ENCODE data around the gene C19orf73. TPM values are rescaled to one million over a fixed set of nuclear protein-coding genes. Genes with fewer than 3 reads are reported as not detected.

C19orf73 gene
- total and polyA plus RNA-seq, 9 of the 15 experiments (the other 6 are each of a cell fraction or from before 2014, with no cell fraction given): 0.08 to 7.4 (median 1.4) TPM

DNA sequence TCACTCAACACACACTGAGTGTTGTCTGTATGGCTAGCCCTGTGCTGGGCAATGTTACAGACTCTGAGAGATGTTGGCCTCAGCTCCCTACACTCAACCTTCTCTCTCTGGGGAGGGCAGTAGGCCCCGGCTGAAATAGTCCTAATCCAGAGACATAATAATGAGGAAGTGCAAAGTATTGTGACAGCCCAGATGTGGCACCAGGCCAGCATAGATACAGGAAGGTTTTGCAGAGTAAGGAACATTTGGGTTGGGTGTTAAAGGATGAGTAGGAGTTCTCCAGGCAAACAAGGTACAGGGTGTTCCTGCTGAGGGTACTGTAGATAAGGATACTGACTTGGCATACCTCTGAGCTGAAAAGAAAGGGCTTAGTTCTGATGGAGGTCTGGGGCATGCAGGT lies 2.4 kb downstream of the C19orf73 start:
- POLR2A ChIA-PET: no interaction called here
- H3K4me2 ChIP-seq (ENCODE audit: insufficient read depth, low read length): 0 out of 2 replicates have a peak overlapping the region, but pooled peaks have one; percentile 34
- H3K27me3 ChIP-seq (ENCODE audit: control insufficient read depth in 2 of 2, insufficient read depth in 2 of 2, low read length in 2 of 2): no peaks in the 10 kb centered on the region
- H4K20me1 ChIP-seq (replicated peaks; ENCODE audit: control insufficient read depth, insufficient read depth, low read length): no peaks in the 10 kb centered on the region; the same call in 1 of the 2 replicates
- no peaks in the 10 kb centered on the region for H3K9me1 ChIP-seq (ENCODE audit: control insufficient read depth, insufficient read depth, low read length)
- no TSS peak for BruUV-seq (replicated peaks)
- CTCF ChIA-PET (ENCODE audit: low intra/inter-chr PET ratio): no interaction called here
- no peaks in the 10 kb centered on the region for H3K9me3 ChIP-seq (replicated peaks; ENCODE audit: control insufficient read depth, insufficient read depth, low read depth, low read length)
- no peak overlapping the region for H2AFZ ChIP-seq (ENCODE audit: low read depth, low read length)
- in situ Hi-C loops (cut with MboI): loop anchor here (10.0 kb wide), 1 partner anchor 1218 kb away; no protein-coding TSS in a partner anchor
- peaks cover 11% of the 10 kb centered on the region for H3K36me3 ChIP-seq (ENCODE audit: control insufficient read depth, insufficient read depth, low read length)
- ATAC-seq (no peak), DNase-seq (ENCODE audit: extremely low read depth in 1 of 4, low spot score in 3 of 4) (peak in 1 of 4 experiments; percentile 57), FAIRE-seq (peak; percentile 70)
- peaks cover 40 to 72% of the 10 kb centered on the region in 2 experiments for H3K4me1 ChIP-seq (replicated peaks in 1 of 2; ENCODE audit: control insufficient read depth in 2 of 2, insufficient read depth in 2 of 2, low read length in 2 of 2)
- peak overlapping the region in 1 of 2 experiments; percentile 62; a peak in 2 of 4 replicates for H3K9ac ChIP-seq (ENCODE audit: insufficient read depth in 1 of 2, low read depth in 2 of 2, low read length in 2 of 2)
- H3K4me3 ChIP-seq: no peak overlapping the region
- 0% methylated on average over 1 of the region's 1 CpG for WGBS (ENCODE audit: insufficient coverage, low coverage, missing lambda C conversion rate)
- H3K79me2 ChIP-seq (ENCODE audit: control insufficient read depth, insufficient read depth, low read length): peaks cover 22% of the 10 kb centered on the region; the same call in 2 of the 3 replicates
- intact Hi-C loops (cut with micrococcal nuclease): loop anchor here (5.0 kb wide), 1 partner anchor 41 kb away; the partner anchor contains the start of genes HRC and TRPM4
- H3K27ac ChIP-seq (ENCODE audit: extremely low read depth, low read depth, low read length): peak overlapping the region; percentile 53; the same call in 2 of the 3 replicates
- TF ChIP-seq CEBPB (tag; IDR thresholded peaks at IDR 0.05): peak; percentile 80
- no peak for TF ChIP-seq E2F3 (CRISPR knock-in tag; IDR thresholded peaks at IDR 0.05)
- TF ChIP-seq, protein P1, sequence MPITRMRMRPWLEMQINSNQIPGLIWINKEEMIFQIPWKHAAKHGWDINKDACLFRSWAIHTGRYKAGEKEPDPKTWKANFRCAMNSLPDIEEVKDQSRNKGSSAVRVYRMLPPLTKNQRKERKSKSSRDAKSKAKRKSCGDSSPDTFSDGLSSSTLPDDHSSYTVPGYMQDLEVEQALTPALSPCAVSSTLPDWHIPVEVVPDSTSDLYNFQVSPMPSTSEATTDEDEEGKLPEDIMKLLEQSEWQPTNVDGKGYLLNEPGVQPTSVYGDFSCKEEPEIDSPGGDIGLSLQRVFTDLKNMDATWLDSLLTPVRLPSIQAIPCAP (CRISPR knock-in tag; IDR thresholded peaks at IDR 0.05; ENCODE audit: borderline replicate concordance): no peak
- TF ChIP-seq BCL6 (CRISPR knock-in tag; IDR thresholded peaks at IDR 0.05): no peak
- TF ChIP-seq, protein P2, sequence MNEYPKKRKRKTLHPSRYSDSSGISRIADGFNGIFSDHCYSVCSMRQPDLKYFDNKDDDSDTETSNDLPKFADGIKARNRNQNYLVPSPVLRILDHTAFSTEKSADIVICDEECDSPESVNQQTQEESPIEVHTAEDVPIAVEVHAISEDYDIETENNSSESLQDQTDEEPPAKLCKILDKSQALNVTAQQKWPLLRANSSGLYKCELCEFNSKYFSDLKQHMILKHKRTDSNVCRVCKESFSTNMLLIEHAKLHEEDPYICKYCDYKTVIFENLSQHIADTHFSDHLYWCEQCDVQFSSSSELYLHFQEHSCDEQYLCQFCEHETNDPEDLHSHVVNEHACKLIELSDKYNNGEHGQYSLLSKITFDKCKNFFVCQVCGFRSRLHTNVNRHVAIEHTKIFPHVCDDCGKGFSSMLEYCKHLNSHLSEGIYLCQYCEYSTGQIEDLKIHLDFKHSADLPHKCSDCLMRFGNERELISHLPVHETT (CRISPR knock-in tag; conservative IDR thresholded peaks at IDR 0.05 in 1 of 2, IDR thresholded peaks at IDR 0.05 in 1 of 2): no peak
- no peak for TF ChIP-seq ZNF589 (CRISPR knock-in tag; IDR thresholded peaks at IDR 0.05; ENCODE audit: low read depth)
- TF ChIP-seq MTA1 (IDR thresholded peaks at IDR 0.05; ENCODE audit: borderline replicate concordance): no peak
- peak; percentile 41; the same call in 1 of the 2 replicates for TF ChIP-seq ZFX (CRISPR knock-in tag; IDR thresholded peaks at IDR 0.05)
- peak; percentile 89 for TF ChIP-seq NFIC (IDR thresholded peaks at IDR 0.05)
- TF ChIP-seq HNRNPUL1 (IDR thresholded peaks at IDR 0.05; ENCODE audit: low read length): no peak
- TF ChIP-seq TSC22D4 (tag; IDR thresholded peaks at IDR 0.05): no peak
- no peak for TF ChIP-seq ARID2 (IDR thresholded peaks at IDR 0.05)
- peak; percentile 27; the same call in 1 of the 2 replicates for TF ChIP-seq MAFG (tag; conservative IDR thresholded peaks at IDR 0.05)
- no peak for TF ChIP-seq ZBTB17 (CRISPR knock-in tag; IDR thresholded peaks at IDR 0.05)
- TF ChIP-seq, protein P3, sequence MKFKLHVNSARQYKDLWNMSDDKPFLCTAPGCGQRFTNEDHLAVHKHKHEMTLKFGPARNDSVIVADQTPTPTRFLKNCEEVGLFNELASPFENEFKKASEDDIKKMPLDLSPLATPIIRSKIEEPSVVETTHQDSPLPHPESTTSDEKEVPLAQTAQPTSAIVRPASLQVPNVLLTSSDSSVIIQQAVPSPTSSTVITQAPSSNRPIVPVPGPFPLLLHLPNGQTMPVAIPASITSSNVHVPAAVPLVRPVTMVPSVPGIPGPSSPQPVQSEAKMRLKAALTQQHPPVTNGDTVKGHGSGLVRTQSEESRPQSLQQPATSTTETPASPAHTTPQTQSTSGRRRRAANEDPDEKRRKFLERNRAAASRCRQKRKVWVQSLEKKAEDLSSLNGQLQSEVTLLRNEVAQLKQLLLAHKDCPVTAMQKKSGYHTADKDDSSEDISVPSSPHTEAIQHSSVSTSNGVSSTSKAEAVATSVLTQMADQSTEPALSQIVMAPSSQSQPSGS (CRISPR knock-in tag; IDR thresholded peaks at IDR 0.05): no peak
- TF ChIP-seq SREBF1 (IDR thresholded peaks at IDR 0.05; ENCODE audit: borderline replicate concordance, low read depth, low read length): no peak
- TF ChIP-seq, protein P4, sequence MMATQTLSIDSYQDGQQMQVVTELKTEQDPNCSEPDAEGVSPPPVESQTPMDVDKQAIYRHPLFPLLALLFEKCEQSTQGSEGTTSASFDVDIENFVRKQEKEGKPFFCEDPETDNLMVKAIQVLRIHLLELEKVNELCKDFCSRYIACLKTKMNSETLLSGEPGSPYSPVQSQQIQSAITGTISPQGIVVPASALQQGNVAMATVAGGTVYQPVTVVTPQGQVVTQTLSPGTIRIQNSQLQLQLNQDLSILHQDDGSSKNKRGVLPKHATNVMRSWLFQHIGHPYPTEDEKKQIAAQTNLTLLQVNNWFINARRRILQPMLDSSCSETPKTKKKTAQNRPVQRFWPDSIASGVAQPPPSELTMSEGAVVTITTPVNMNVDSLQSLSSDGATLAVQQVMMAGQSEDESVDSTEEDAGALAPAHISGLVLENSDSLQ (IDR thresholded peaks at IDR 0.05): peak; percentile 40; the same call in 1 of the 2 replicates
- no peak for TF ChIP-seq ZNF695 (CRISPR knock-in tag; IDR thresholded peaks at IDR 0.05)
- TF ChIP-seq ZNF384 (IDR thresholded peaks at IDR 0.05; ENCODE audit: low read depth, low read length): no peak
- TF ChIP-seq ZNF316 (IDR thresholded peaks at IDR 0.05): 0 out of 2 replicates have a peak, but pooled peaks have one; percentile 17

All from K562 (cell line).